ENCODE measurements around the gene C1QTNF8.

DNA sequence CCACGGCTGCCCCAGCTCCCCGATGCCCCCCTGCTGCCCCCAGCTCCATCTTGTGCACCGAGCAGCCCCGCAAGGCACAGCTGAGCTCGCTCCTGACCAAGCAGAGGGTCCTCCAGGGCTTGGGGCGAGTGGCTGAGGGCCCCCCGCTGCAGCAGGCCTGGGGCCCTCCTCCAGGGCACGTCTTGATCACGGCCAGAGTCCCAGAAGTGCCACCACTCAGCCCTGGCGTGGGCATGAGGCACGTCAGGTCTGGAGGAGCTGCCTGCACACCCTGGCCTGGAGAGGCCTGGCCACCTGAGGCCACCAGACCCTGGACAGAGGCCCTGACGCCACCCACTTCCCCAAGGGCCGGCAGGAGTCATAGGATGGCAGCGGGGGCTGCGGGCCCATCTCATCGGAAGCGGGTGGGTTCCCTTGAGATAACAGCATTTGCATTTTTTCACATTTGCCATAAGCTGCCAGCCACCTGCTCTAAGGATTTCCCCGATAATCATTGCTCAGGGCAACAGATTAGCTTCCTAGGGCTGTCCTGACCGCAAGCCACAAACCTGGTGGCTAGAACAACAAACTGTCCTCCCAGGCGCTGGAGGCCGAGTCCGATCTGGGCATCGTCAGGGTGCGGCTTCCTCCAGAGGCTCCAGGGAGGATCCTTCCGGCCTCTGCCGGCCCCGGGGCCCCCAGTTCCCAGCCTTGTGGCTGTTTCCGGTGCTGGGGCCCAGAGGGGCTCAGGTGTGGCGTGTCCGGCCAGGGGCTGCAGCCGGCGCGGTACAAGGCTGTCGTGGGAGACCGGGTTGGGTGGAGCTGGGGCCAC lies 23.9 kb upstream of the C1QTNF8 start:
- TF ChIP-seq, protein P1, sequence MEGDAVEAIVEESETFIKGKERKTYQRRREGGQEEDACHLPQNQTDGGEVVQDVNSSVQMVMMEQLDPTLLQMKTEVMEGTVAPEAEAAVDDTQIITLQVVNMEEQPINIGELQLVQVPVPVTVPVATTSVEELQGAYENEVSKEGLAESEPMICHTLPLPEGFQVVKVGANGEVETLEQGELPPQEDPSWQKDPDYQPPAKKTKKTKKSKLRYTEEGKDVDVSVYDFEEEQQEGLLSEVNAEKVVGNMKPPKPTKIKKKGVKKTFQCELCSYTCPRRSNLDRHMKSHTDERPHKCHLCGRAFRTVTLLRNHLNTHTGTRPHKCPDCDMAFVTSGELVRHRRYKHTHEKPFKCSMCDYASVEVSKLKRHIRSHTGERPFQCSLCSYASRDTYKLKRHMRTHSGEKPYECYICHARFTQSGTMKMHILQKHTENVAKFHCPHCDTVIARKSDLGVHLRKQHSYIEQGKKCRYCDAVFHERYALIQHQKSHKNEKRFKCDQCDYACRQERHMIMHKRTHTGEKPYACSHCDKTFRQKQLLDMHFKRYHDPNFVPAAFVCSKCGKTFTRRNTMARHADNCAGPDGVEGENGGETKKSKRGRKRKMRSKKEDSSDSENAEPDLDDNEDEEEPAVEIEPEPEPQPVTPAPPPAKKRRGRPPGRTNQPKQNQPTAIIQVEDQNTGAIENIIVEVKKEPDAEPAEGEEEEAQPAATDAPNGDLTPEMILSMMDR (conservative IDR thresholded peaks at IDR 0.05), result no peak
- no peak for TF ChIP-seq ZFX (IDR thresholded peaks at IDR 0.05)
